Stimulated activated CD8-positive, alpha-beta memory T cell treated with anti-CD3 and anti-CD28 coated beads, Interleukin-7, amount 100 ng/mL, for 1 hour (primary cell): ENCODE data around the gene TES.
"Not testable (repeated sequence)": the region's sequence is repeated elsewhere in the genome, so short reads cannot be mapped to it uniquely, and the experiment has no call there.

Experiments used
- DNase-seq, 2 donors: peaks; one replicate each; pipeline ENCODE4 v3.0.0-alpha.2; 2020; ENCODE audit warnings: low read depth in 2 of 2

TES gene

GRCh38 chr7:116242759-116243158, 32.4 kb downstream of the TES start:
- no peak for DNase-seq

GRCh38 chr7:116244803-116245202, 34.5 kb downstream of the TES start:
- not testable (repeated sequence) for DNase-seq

GRCh38 chr7:116246357-116246756, 36.0 kb downstream of the TES start:
- DNase-seq, result no peak

- no peak for DNase-seq
Observed at GRCh38 chr7:116249969-116250553, 39.7 kb downstream of the TES start.

- no peak for DNase-seq
Observed at GRCh38 chr7:116251675-116252074, 41.3 kb downstream of the TES start.

GRCh38 chr7:116252249-116252648, 41.9 kb downstream of the TES start:
- no peak for DNase-seq

- DNase-seq, result no peak
Observed at GRCh38 chr7:116257156-116257555, 46.8 kb downstream of the TES start.

- no peak for DNase-seq
Observed at GRCh38 chr7:116258734-116259133, 48.4 kb downstream of the TES start.

- DNase-seq, result no peak
Observed at GRCh38 chr7:116259156-116259870, 49.0 kb downstream of the TES start.

- DNase-seq, result no peak
Observed at GRCh38 chr7:116259871-116260440, 49.6 kb downstream of the TES start.

GRCh38 chr7:116261904-116262303, 51.6 kb downstream of the TES start:
- DNase-seq, result no peak

GRCh38 chr7:116265881-116266280, 55.5 kb downstream of the TES start:
- no peak for DNase-seq

- DNase-seq, result no peak
Observed at GRCh38 chr7:116269466-116269865, 59.1 kb downstream of the TES start.

- DNase-seq, result no peak
Observed at GRCh38 chr7:116271161-116271913, 61.0 kb downstream of the TES start.

- DNase-seq, result no peak
Observed at GRCh38 chr7:116271963-116272886, 61.9 kb downstream of the TES start.

GRCh38 chr7:116273283-116273917, 63.1 kb downstream of the TES start:
- no peak for DNase-seq

- DNase-seq, result no peak
Observed at GRCh38 chr7:116273918-116274301, 63.6 kb downstream of the TES start.

GRCh38 chr7:116277070-116277469, 66.7 kb downstream of the TES start:
- no peak for DNase-seq

GRCh38 chr7:116279217-116279616, 68.9 kb downstream of the TES start:
- DNase-seq, result no peak

- no peak for DNase-seq
Observed at GRCh38 chr7:116280803-116281202, 70.5 kb downstream of the TES start.

- DNase-seq, result no peak
Observed at GRCh38 chr7:116283595-116284204, 73.4 kb downstream of the TES start.
